Upper lobe of left lung (tissue), 6 donors: Measurements from ENCODE around the gene NUP210L. TPM values are rescaled to one million over a fixed set of nuclear protein-coding genes. Genes with fewer than 3 reads are reported as not detected.
"Not testable (repeated sequence)": the region's sequence is repeated elsewhere in the genome, so short reads cannot be mapped to it uniquely, and the experiment has no call there.

Experiments
- ATAC-seq, 2 donors: fragments of 200-7000 bp; cut with Tn5 transposase; one replicate each; pipeline ENCODE4 v1.9.1; 2022; ENCODE audit warnings: mild to moderate bottlenecking in 2 of 2, moderate library complexity in 2 of 2; ENCODE audit not compliant: low FRiP score in 2 of 2
- DNase-seq, 2 donors: peaks; one replicate each; pipeline ENCODE4 v3.0.0-alpha.2; 2019 to 2020
- H3K27ac ChIP-seq, 4 donors: fragments of 200-600 bp; sonication (generic); one replicate each; pipeline ENCODE4 v1.5.1; 2016 to 2019
- H3K27me3 ChIP-seq, 4 donors: fragments of 200-600 bp; sonication (generic); one replicate each; pipeline ENCODE4 v1.5.1; 2017 to 2019
- H3K36me3 ChIP-seq, 4 donors: fragments of 200-600 bp; sonication (generic); one replicate each; pipeline ENCODE4 v1.5.1; 2016 to 2019
- H3K4me1 ChIP-seq, 4 donors: fragments of 200-600 bp; sonication (generic); one replicate each; pipeline ENCODE4 v1.5.1; 2018 to 2019
- H3K4me3 ChIP-seq, 4 donors: fragments of 200-600 bp; sonication (generic); one replicate each; pipeline ENCODE4 v1.5.1; 2017 to 2019; ENCODE audit warnings: mild to moderate bottlenecking in 2 of 4, moderate library complexity in 1 of 4
- H3K9me3 ChIP-seq, 4 donors: fragments of 200-600 bp; sonication (generic); one replicate each; pipeline ENCODE4 v1.5.1; 2018 to 2019
- EP300 ChIP-seq, 4 donors: sonication (generic); formaldehyde crosslinking; IDR thresholded peaks; one replicate each; pipeline ENCODE4 v1.5.1; 2017; ENCODE audit warnings: antibody characterized with exemption in 4 of 4, control low read depth in 2 of 4
- POLR2A ChIP-seq, 4 donors: fragments of 450-650 bp; IDR thresholded peaks; one replicate each; pipeline ENCODE4 v1.5.1; 2016 to 2017; ENCODE audit warnings: antibody characterized with exemption in 4 of 4, mild to moderate bottlenecking in 2 of 4
- POLR2AphosphoS5 ChIP-seq, 2 donors: sonication (generic); formaldehyde crosslinking; IDR thresholded peaks; one replicate each; pipeline ENCODE4 v1.5.1; 2017; ENCODE audit warnings: antibody characterized with exemption in 2 of 2
- WGBS, 2 donors: methylation state at CpG; one replicate each; pipeline ENCODE4 v1.1.5; 2017 to 2018; 5-methylcytosine and 5-hydroxymethylcytosine counted together
- total RNA-seq, 6 donors: library from RNA; depleted of rRNA in 4 of 6; stranded (reverse); fragments of >200 nt in 4 of 6; gene quantifications; one replicate each; pipeline versions ENCODE4 v1.1.0 to v1.2.1, GENCODE V29; 2016 to 2021
- TF ChIP-seq, protein P1 (sequence below), 6 experiments: fragments of 450-650 bp in 4 of 6; fragments of 200-600 bp in 2 of 6; sonication (generic) in 2 of 6; IDR thresholded peaks; one replicate each; pipeline ENCODE4 v1.5.1; 2016 to 2019; ENCODE audit warnings: antibody characterized with exemption in 6 of 6
- donor health status: DM: no; HTN: no; CAD: no; lungs with moderate emphysema.
- donor health status: DM: no; HTN: yes; CAD: no; lungs with severe emphysema.

The NUP210L gene
- total RNA-seq, 6 donors from 2014 or later, result 0.11 to 0.91 (median 0.30) TPM; not detected in 2

DNA sequence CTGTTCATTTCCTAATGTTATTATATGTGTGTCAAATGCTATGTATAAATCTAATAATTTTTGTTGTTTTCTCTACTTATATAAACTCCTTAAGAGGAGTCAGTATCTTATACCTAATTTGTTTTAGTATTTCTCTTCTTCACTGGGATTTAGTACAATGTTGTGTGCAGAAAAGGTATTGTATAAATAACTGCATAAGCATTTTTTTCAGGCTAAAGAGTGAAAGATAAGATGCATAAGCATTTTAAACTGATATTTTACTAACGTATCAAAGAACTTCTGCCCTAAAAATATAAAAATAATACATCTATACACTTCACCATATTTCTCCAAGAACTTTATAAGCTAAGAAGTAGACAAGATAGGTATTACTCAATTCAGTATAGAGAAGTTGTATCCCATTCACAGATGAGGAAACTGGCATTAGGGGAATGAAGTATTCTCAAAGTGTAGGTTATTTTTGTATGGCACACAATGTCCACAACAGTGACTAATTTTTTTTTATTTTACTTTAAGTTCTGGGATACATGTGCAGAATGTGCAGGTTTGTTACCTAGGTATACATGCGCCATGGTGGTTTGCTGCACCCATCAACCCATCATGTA lies 59.3 kb downstream of the NUP210L start:
- TF ChIP-seq, protein P1, sequence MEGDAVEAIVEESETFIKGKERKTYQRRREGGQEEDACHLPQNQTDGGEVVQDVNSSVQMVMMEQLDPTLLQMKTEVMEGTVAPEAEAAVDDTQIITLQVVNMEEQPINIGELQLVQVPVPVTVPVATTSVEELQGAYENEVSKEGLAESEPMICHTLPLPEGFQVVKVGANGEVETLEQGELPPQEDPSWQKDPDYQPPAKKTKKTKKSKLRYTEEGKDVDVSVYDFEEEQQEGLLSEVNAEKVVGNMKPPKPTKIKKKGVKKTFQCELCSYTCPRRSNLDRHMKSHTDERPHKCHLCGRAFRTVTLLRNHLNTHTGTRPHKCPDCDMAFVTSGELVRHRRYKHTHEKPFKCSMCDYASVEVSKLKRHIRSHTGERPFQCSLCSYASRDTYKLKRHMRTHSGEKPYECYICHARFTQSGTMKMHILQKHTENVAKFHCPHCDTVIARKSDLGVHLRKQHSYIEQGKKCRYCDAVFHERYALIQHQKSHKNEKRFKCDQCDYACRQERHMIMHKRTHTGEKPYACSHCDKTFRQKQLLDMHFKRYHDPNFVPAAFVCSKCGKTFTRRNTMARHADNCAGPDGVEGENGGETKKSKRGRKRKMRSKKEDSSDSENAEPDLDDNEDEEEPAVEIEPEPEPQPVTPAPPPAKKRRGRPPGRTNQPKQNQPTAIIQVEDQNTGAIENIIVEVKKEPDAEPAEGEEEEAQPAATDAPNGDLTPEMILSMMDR (IDR thresholded peaks at IDR 0.05), result no peak
- TF ChIP-seq POLR2A (IDR thresholded peaks at IDR 0.05) (no peak), POLR2AphosphoS5 (IDR thresholded peaks at IDR 0.05) (no peak), EP300 (IDR thresholded peaks at IDR 0.05) (no peak)
- WGBS, 2 donors, result 64 to 81% methylated on average over 2 of the region's 2 CpGs

DNA sequence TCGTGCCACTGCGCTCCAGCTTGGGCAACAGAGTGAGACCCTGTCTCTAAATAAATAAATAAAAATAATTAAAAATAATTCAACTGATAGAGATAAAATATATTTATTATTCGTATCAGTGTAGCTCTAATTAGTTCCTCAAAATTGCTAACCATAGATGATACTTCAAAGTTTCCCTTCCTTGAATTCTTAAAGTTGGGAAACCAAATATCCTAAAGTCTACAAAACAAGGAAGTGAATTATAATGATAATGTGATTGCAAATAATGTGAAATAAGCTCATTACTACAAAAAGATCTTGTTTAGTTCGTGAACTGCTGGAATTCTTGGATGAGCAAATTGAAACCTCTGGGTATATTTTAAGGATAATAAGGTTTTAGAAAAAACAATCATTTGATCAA lies 60.5 kb downstream of the NUP210L start:
- Histone ChIP-seq H3K4me3 (no peak overlapping the region), H3K9me3 (no peaks in the 10 kb centered on the region), H3K4me1 (no peaks in the 10 kb centered on the region), H3K27me3 (no peaks in the 10 kb centered on the region), H3K36me3 (no peaks in the 10 kb centered on the region), H3K27ac (no peak overlapping the region)
- 83 to 86% methylated on average over 4 of the region's 4 CpGs for WGBS, 2 donors
- TF ChIP-seq POLR2AphosphoS5 (IDR thresholded peaks at IDR 0.05) (no peak), EP300 (IDR thresholded peaks at IDR 0.05) (no peak), POLR2A (IDR thresholded peaks at IDR 0.05) (no peak)
- TF ChIP-seq, protein P1 (IDR thresholded peaks at IDR 0.05), result no peak
- ATAC-seq (no peak), DNase-seq (no peak)

More for the DNA sequence above, 59.3 kb downstream of the NUP210L start:
- Histone ChIP-seq H3K27me3 (no peaks in the 10 kb centered on the region), H3K9me3 (no peaks in the 10 kb centered on the region), H3K4me1 (no peaks in the 10 kb centered on the region), H3K27ac (no peak overlapping the region), H3K36me3 (no peaks in the 10 kb centered on the region), H3K4me3 (no peak overlapping the region)
- DNase-seq (no peak), ATAC-seq (no peak)

DNA sequence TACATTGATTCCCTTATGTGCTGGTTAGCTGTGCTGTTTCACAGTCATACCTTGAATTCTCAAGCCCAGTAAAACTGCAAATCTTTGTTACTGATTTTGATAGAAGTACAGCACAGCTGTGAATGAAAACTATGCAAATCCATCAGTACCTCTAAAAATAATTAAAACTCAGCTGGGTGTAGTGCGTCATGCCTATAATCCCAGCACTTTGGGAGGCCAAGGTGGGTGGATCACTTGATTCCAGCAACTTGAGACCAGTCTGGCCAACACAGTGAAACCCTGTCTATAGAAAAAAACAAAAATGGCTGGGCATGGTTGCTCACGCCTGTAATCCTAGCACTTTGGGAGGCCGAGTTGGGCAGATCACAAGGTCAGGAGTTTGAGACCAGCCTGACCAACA lies 61.2 kb downstream of the NUP210L start:
- H3K36me3 ChIP-seq, result no peaks in the 10 kb centered on the region
- TF ChIP-seq EP300 (IDR thresholded peaks at IDR 0.05) (no peak), POLR2A (IDR thresholded peaks at IDR 0.05) (no peak), POLR2AphosphoS5 (IDR thresholded peaks at IDR 0.05) (no peak)
- TF ChIP-seq, protein P1 (IDR thresholded peaks at IDR 0.05), result no peak
- no peak for DNase-seq
- H3K4me1 ChIP-seq, result no peaks in the 10 kb centered on the region
- no peaks in the 10 kb centered on the region for H3K9me3 ChIP-seq
- ATAC-seq, result no peak
- no peak overlapping the region for H3K27ac ChIP-seq
- WGBS, 2 donors, result 81 to 98% methylated on average over 3 of the region's 3 CpGs
- H3K27me3 ChIP-seq, result no peaks in the 10 kb centered on the region
- H3K4me3 ChIP-seq, result no peak overlapping the region

DNA sequence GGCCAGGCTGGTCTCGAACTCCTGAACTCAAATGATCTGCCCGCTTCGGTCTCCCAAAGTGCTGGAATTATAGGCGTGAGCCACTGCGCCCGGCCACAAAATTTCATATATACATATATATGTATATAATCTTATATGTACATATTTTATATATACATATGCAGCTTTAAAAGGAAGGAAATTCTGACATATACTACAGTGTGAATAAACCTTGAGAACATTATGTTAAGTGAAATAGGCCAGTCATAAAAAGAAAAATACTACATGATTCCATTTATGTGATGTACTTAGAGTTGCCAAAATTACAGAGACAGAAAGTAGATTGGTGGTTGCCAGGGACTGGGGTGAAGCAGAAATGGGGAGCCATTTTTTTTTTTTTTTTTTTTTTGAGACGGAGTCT lies 63.2 kb downstream of the NUP210L start:
- DNase-seq, result no peak
- no peak overlapping the region for H3K4me3 ChIP-seq
- WGBS, 2 donors, result 95% methylated on average over 7 of the region's 7 CpGs
- ATAC-seq, result no peak
- H3K27me3 ChIP-seq, result no peaks in the 10 kb centered on the region
- TF ChIP-seq POLR2A (IDR thresholded peaks at IDR 0.05) (no peak), EP300 (IDR thresholded peaks at IDR 0.05) (no peak), POLR2AphosphoS5 (IDR thresholded peaks at IDR 0.05) (no peak)
- TF ChIP-seq, protein P1 (IDR thresholded peaks at IDR 0.05), result no peak
- no peaks in the 10 kb centered on the region for H3K9me3 ChIP-seq
- no peaks in the 10 kb centered on the region for H3K36me3 ChIP-seq
- no peak overlapping the region for H3K27ac ChIP-seq
- no peaks in the 10 kb centered on the region for H3K4me1 ChIP-seq

DNA sequence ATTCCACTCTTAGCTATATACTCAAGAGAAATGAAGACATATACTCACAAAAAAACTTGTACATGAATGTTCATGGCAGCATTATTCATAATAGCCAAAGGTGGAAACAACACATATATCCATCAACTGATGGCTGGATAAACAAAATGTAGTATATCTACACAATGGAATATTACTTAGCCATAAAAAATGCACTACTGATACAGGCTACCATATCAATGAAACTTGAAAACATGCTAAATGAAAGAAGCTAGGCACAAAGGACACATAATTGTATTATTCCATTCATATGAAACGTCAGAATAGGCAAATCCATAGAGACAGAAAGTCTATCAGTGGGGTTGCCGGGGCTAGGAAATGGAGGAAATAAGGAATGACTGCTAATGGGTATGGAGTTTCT lies 67.3 kb downstream of the NUP210L start:
- Histone ChIP-seq H3K27ac (no peak overlapping the region), H3K4me1 (no peaks in the 10 kb centered on the region), H3K4me3 (no peak overlapping the region), H3K27me3 (no peaks in the 10 kb centered on the region), H3K9me3 (peaks cover 0 to 3% (median 0%) of the 10 kb centered on the region in 4 donors), H3K36me3 (no peaks in the 10 kb centered on the region)
- DNase-seq (no peak), ATAC-seq (no peak)
- WGBS, 2 donors, result 83 to 85% methylated on average over 2 of the region's 2 CpGs
- TF ChIP-seq POLR2AphosphoS5 (IDR thresholded peaks at IDR 0.05) (no peak), EP300 (IDR thresholded peaks at IDR 0.05) (no peak), POLR2A (IDR thresholded peaks at IDR 0.05) (no peak)
- TF ChIP-seq, protein P1 (IDR thresholded peaks at IDR 0.05), result no peak

DNA sequence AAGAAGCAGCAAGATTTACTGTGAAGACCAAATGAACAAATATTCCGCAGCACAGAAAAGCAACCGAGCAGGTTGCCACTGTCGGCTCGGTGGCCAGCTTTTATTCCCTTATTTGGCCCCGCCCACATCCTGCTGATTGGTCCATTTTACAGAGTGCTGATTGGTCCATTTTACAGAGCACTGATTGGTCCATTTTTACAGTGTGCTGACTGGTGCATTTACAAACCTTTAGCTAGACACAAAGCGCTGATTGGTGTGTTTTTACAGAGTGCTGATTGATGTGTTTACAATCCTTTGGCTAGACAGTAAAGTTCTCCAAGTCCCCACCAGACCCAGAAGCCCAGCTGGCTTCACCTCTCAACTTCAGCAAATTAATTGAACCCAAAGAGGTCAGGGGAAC lies 71.8 kb downstream of the NUP210L start:
- H3K4me1 ChIP-seq, ATAC-seq: not testable (repeated sequence)

More for the DNA sequence above, 71.8 kb downstream of the NUP210L start:
- not testable (repeated sequence) for H3K9me3 ChIP-seq, DNase-seq, H3K27ac ChIP-seq, H3K4me3 ChIP-seq, H3K36me3 ChIP-seq, H3K27me3 ChIP-seq
- 69 to 82% methylated on average over 6 of the region's 6 CpGs for WGBS, 2 donors
